Stimulated activated CD8-positive, alpha-beta memory T cell treated with anti-CD3 and anti-CD28 coated beads, Interleukin-4, amount 100 ng/mL, for 48 hours (primary cell): ENCODE measurements around the gene GIMAP8.
"Not testable (repeated sequence)": the region's sequence is repeated elsewhere in the genome, so short reads cannot be mapped to it uniquely, and the experiment has no call there.

ENCODE experiments used
- DNase-seq: peaks from one replicate; pipeline ENCODE4 v3.0.0-alpha.2; 2020

GIMAP8 gene

GRCh38 chr7:150441524-150441923, 8.9 kb upstream of the GIMAP8 start:
- no peak for DNase-seq

GRCh38 chr7:150442811-150443210, 7.6 kb upstream of the GIMAP8 start:
- DNase-seq, result no peak

DNA sequence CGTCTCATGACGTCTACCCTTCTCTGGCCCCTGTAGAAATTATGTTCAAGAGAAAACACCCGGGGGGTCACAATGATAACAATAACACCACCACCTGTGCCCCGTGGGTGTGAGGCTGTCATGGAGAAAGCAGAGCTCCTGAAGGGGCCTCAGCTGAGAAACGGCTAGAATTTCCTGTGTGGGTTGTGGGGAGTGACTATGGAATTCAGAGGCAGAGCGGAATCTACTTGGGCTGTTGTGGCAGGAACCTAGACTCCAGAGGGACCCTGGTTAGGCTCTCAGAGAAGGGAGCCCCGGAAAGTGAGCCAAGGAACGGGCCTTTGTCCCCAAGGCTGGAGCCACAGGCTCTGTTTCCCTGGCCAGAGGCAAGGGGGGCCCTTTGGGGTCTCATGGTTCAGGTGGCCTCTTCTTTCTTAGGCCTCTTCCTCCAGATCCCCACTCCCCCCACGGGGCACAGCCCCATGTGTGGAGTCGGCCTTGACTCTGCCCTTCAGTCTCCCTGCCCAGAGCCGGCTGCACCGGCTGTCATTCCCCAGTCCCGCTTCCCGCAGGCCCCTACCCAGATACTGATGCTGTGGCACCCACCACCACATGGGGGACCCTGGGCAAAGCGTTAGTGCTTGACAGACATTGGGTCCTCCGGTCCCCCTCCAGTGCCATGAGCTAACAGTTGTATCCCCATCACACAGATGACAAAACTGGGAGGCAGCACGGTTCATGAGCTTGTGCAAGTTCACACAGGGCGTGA, 6.5 kb upstream of the GIMAP8 start:
- DNase-seq, result no peak

- DNase-seq, result no peak
Observed at GRCh38 chr7:150444674-150445365, 5.6 kb upstream of the GIMAP8 start.

DNA sequence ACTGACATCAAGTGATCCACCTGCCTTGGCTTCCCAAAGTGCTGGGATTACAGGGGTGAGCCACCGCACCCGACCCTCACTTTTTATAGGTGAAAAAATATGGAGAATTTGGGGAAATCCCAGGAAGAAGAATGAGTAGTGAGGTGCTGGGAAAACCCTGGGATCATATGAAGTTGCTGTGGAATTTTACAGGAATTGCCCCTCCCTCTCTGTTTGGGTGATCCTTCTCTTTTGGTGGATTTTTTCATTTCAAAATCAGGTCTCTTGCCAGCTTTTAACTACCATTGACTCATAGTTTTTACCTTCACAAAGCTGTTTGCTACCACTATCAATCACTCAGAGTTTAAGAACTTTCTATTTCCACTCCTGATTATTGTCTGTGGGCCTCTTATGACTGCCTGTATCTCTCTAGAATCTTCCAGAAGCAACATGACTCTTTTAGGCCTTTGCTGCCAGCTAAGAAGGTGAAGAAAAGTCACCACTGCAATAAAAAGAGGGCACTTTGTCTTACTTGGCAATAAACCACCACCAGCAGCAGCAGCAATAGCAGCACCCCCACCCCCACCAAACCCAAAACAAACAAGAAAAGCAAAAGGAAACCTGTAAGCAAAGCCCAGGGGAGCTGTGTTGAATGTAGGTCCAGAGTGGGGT, 4.0 kb upstream of the GIMAP8 start:
- DNase-seq, result no peak

- DNase-seq, result no peak
Observed at GRCh38 chr7:150447966-150448788, 2.3 kb upstream of the GIMAP8 start.

- DNase-seq, result peak; percentile 90
Observed at GRCh38 chr7:150448789-150449147, 1.7 kb upstream of the GIMAP8 start.

DNA sequence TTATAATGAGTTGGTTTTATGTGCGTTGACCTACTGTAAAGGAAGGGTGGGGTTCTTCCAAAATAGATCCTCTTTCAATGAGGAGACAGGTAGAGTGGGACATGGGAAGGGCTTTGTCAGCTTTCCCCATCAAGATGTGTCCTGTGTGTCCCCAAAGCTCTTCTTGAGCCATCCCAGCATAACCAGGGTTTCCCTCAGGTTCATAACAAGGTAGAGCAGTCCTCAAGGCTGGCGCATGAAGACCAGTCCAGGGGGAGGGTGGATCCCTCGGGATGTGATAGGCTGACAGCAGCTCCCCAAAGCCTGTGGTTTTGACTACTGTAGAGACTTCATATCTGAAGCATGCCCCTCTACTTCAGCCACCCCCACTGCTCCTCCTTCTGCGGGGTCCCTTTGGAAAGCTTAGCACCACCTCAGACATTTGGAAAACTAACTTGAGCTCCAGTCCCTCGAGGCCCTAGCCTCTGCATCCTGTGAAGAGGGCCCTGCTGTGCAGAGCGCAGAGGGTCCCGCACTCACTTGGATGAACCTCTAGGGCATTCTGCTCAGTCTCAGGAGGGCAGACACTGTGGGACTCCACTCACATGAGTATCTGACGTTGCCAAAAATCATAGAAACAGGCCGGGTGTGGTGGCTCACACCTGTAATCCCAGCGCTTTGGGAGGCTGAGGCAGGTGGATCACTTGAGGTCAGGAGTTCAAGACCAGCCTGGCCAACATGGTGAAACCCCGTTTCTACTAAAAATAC, 1.1 kb upstream of the GIMAP8 start:
- DNase-seq, result no peak

- peak; percentile 77 for DNase-seq
Observed at GRCh38 chr7:150451097-150451793, 815 bp downstream of the GIMAP8 start.

- DNase-seq, result peak; percentile 61
Observed at GRCh38 chr7:150451833-150452461, 1.5 kb downstream of the GIMAP8 start.

GRCh38 chr7:150453181-150453580, 2.8 kb downstream of the GIMAP8 start:
- no peak for DNase-seq

DNA sequence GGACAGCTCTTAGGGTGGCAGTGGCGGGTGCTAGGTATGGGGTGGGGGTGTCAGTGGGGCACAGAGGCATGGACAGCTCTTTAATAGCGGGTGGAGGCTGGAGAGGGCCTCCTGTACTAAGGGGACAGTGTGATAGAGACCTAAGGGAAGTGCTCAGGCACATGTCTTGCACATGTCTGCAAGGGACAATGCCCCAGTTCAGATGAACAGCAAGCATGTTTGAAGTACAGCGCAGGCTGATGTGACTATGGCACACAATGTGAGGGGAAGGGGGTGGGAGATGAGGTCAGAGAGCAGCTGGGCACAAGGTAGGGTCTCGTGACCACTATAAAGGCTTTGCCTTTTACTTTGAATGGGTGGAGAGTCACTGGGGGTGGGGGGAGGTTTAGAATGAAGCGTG, 3.5 kb downstream of the GIMAP8 start:
- no peak for DNase-seq

DNA sequence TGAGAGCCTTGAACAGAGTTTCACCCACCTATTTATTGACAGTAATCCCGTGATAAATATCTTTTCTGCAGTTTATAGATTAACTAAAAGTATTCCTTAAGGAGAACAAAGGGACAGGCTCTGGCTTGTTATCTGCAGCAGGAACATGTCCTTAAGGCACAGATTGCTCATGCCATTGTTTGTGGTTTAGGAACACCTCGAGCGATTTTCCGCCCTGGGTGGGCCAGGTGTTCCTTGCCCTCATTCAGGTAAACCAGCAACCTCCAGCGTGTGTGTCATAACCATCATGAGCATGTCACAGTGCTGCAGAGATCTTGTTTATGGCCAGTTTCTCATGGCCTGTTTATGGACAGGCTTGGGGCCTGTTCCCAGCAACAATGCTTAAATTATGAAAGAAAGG, 6.6 kb downstream of the GIMAP8 start:
- not testable (repeated sequence) for DNase-seq

DNA sequence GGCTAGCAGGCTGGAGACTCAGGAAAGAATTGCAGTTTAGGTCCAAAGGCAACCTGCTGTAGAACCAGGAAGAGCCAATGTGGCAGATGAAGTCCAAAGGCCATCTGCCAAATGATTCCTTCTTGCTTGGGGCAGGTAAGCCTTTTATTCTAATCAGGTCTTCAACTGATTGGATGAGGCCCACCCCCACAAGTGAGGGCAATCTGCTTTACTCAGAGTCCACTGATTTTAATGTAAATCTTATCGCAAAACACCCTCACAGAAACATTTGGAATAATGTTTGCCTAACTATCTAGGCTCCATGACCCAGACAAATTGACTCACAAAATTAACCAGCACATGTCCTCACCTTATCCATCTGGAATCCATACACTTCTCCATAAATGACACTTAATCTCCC, 7.8 kb downstream of the GIMAP8 start:
- DNase-seq, result no peak

- no peak for DNase-seq
Observed at GRCh38 chr7:150458756-150459155, 8.3 kb downstream of the GIMAP8 start.

DNA sequence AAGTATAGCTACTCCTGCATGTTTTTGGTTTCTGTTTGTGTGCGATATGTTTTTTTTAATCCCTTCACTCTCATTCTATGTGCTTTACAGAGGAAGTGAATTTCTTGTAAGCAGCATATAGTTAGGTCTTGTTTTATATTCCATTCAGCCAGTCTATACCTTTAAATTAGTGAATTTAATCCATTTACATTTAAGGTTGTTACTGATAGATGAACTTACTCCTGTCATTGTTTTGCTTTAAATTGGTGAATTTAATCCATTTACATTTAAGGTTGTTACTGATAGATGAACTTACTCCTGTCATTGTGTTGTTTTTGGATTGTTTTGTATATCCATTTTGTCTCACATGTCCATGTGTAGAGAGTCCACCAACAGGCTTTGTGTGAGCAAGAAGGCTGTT, 11.1 kb downstream of the GIMAP8 start:
- no peak for DNase-seq

- DNase-seq, result no peak
Observed at GRCh38 chr7:150462413-150462812, 12.0 kb downstream of the GIMAP8 start.

GRCh38 chr7:150463461-150463860, 13.0 kb downstream of the GIMAP8 start:
- DNase-seq, result no peak

DNA sequence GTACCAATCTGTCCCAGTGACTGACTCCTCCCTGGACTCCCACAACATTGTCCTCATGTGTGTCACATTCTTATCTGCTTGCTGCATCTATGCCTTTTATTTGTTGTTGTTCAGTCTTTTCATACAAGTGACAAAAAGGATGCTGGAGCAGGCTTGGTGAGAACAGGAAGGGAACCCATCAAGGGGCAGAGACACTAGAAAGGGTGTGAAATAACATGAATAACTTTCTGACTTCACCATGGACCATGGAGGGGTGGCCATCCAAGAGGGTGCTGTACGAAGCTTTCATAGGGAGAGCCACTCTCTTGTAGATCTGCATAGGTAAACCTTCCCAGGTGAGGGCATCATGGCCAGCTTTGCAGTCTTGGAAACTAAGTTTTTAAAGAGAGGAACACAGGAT, 14.5 kb downstream of the GIMAP8 start:
- DNase-seq, result no peak

- DNase-seq, result no peak
Observed at GRCh38 chr7:150465414-150465813, 15.0 kb downstream of the GIMAP8 start.

DNA sequence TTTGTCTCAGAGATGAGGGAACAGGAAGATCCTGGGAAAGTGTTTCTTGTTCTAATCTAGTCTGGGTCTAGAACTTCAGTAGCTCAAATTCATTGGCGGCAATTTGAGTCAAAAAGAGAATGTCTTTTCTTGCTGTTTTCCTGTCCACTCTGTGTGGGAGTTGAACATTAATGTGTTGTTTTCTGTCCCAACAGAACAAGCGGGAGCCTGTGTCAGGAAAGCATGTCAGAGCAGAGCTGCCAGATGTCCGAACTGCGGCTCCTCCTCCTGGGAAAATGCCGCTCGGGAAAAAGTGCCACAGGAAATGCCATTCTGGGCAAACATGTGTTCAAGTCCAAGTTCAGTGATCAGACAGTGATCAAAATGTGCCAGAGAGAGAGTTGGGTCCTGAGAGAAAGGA, 16.0 kb downstream of the GIMAP8 start:
- DNase-seq, result no peak
